Measurements from ENCODE around the gene KLK13.

Gene KLK13

GRCh38 chr19:51060336-51060735, 4.6 kb downstream of the KLK13 start:
- DNase-seq, result no peak

- no peak for DNase-seq
These were observed 5.2 kb downstream of the KLK13 start for GRCh38 chr19:51059715-51060114.

- no peak for DNase-seq
These were observed 9.0 kb downstream of the KLK13 start for GRCh38 chr19:51055866-51056265.

GRCh38 chr19:51047031-51047335, 17.9 kb downstream of the KLK13 start:
- no peak for DNase-seq

GRCh38 chr19:51044327-51044726, 20.6 kb downstream of the KLK13 start:
- no peak for DNase-seq

- no peak for DNase-seq
These were observed 21.4 kb downstream of the KLK13 start for GRCh38 chr19:51043497-51043896.

GRCh38 chr19:51040151-51040550, 24.7 kb downstream of the KLK13 start:
- DNase-seq, result no peak

- DNase-seq, result no peak
These were observed 28.4 kb downstream of the KLK13 start for GRCh38 chr19:51036519-51036918.

GRCh38 chr19:51034704-51035103, 30.2 kb downstream of the KLK13 start, which contains the start of gene KLK12:
Gene KLK12 (minus strand): TSS chr19:51035002. CDS start chr19:51034621, 381 bp downstream.
- DNase-seq, result no peak

- no peak for DNase-seq
These were observed 33.0 kb downstream of the KLK13 start for GRCh38 chr19:51031880-51032225.

- no peak for DNase-seq
These were observed 33.5 kb downstream of the KLK13 start for GRCh38 chr19:51031220-51031879.

GRCh38 chr19:51030631-51031030, 34.3 kb downstream of the KLK13 start:
- no peak for DNase-seq

GRCh38 chr19:51029718-51030117, 35.2 kb downstream of the KLK13 start:
- DNase-seq, result no peak

GRCh38 chr19:51027873-51028272, 37.0 kb downstream of the KLK13 start:
- no peak for DNase-seq

- DNase-seq, result no peak
These were observed 37.6 kb downstream of the KLK13 start for GRCh38 chr19:51027126-51027806.

- DNase-seq, result no peak
These were observed 38.4 kb downstream of the KLK13 start, which contains the start of gene KLK11 for GRCh38 chr19:51026554-51026831. Gene KLK11 (minus strand): TSS chr19:51026616. CDS start chr19:51025631, 985 bp downstream.

GRCh38 chr19:51025809-51026553, 38.9 kb downstream of the KLK13 start:
- no peak for DNase-seq

GRCh38 chr19:51025401-51025800, 39.5 kb downstream of the KLK13 start:
- DNase-seq, result no peak

GRCh38 chr19:51024924-51025323, 40.0 kb downstream of the KLK13 start:
- DNase-seq, result no peak

GRCh38 chr19:51023946-51024345, 40.9 kb downstream of the KLK13 start:
- DNase-seq, result no peak

- no peak for DNase-seq
These were observed 42.4 kb downstream of the KLK13 start for GRCh38 chr19:51022526-51022925.

- DNase-seq, result no peak
These were observed 43.8 kb downstream of the KLK13 start for GRCh38 chr19:51020988-51021651.

GRCh38 chr19:51019544-51019925, 45.4 kb downstream of the KLK13 start, which contains the start of gene KLK10:
Gene KLK10 (minus strand): TSS chr19:51019709. CDS start chr19:51019130, 579 bp downstream.
- no peak for DNase-seq
